CD4-positive, alpha-beta T cell treated with Interleukin-17A for 4 hours (primary cell): ENCODE data around the gene NPTN.

Experiments used
- DNase-seq: peaks from one replicate; pipeline ENCODE4 v3.0.0-alpha.2; 2020; ENCODE audit warnings: mixed read lengths

Gene NPTN

GRCh38 chr15:73517566-73517965, 115.6 kb downstream of the NPTN start:
- DNase-seq, result no peak

DNA sequence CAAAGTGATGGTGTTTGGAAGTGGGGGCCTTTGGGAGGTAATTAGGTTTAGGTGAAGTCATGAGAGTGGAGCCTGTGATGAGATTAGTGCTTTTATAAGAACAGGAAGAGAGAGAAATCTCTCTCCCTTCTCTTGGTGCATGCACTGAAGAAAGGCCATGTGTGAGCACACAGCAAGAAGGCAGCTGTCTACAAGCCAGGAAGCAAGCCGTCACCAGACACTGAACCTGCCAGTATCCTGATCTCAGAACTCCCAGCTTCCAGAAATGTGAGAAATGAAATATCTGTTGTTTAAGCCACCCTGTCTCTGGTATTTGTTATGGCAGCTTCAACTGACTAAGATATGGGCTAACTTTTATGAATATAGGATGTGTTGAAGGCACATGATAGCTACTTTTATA, 117.7 kb downstream of the NPTN start:
- no peak for DNase-seq
